OCI-LY1 (cell line): ENCODE measurements around the gene LIMS3.
"Not testable (repeated sequence)": the region's sequence is repeated elsewhere in the genome, so short reads cannot be mapped to it uniquely, and the experiment has no call there.

ENCODE experiments used
- EZH2 ChIP-seq: fragments of 200-600 bp; sonication (generic), shearing (Covaris generic); IDR thresholded peaks from 2 replicates; pipeline ENCODE4 v1.8.0; 2017; ENCODE audit warnings: borderline replicate concordance, mixed run types, mild to moderate bottlenecking, antibody characterized with exemption, low read length, moderate library complexity, mixed read lengths
- TF ChIP-seq, protein P1 (sequence below): fragments of 200-600 bp; sonication (generic), shearing (Covaris generic); IDR thresholded peaks from 2 replicates; pipeline ENCODE4 v1.5.1; 2017; ENCODE audit warnings: mild to moderate bottlenecking, antibody characterized with exemption, low read length, moderate library complexity, mixed read lengths

DNA sequence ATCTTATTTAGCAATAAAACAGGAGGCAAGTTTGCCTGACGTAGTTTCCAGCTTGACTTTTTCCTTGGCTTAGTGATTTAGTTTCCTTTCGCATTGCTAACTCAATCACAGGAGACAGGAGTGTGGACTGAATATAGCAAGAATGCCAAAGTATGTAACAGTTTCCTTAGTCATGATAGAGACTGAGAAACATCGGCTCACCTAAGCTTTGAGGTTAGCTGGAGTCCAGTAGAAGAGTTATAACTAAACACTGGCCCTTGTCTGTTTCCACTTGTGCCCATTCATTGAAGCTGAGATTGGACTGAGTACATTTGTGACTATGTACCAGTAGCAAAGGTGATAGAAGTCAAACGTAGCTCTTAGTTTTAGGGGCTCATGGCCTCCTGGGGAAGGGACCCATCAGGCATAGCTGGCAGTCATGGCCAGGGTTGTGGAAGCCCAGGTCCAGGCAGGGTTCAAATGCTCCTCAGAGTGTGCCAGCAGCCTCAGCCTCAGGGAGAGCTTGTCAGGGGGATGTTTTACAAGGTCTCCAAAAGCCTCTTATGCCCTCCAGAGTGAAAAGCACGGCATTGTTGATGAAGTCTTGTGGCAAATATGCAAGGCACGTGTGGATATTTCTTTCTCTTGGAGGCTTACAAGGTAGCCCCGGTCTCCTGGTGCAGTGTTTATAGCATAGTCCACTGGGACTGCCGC lies 573 bp upstream of the LIMS3 start:
- TF ChIP-seq, protein P1, sequence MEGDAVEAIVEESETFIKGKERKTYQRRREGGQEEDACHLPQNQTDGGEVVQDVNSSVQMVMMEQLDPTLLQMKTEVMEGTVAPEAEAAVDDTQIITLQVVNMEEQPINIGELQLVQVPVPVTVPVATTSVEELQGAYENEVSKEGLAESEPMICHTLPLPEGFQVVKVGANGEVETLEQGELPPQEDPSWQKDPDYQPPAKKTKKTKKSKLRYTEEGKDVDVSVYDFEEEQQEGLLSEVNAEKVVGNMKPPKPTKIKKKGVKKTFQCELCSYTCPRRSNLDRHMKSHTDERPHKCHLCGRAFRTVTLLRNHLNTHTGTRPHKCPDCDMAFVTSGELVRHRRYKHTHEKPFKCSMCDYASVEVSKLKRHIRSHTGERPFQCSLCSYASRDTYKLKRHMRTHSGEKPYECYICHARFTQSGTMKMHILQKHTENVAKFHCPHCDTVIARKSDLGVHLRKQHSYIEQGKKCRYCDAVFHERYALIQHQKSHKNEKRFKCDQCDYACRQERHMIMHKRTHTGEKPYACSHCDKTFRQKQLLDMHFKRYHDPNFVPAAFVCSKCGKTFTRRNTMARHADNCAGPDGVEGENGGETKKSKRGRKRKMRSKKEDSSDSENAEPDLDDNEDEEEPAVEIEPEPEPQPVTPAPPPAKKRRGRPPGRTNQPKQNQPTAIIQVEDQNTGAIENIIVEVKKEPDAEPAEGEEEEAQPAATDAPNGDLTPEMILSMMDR, result not testable (repeated sequence)
- not testable (repeated sequence) for TF ChIP-seq EZH2
